Pancreas (tissue), 10 donors: Measurements from ENCODE around the gene RITA1. TPM values are rescaled to one million over a fixed set of nuclear protein-coding genes. Genes with fewer than 3 reads are reported as not detected.
"Not testable (repeated sequence)": the region's sequence is repeated elsewhere in the genome, so short reads cannot be mapped to it uniquely, and the experiment has no call there.

Experiments used
- ATAC-seq, 4 donors: fragments of 200-7000 bp; cut with Tn5 transposase; one replicate each; pipeline versions ENCODE4 v1.8.0 to v1.9.1; 2020; ENCODE audit warnings: mild to moderate bottlenecking in 4 of 4, moderate library complexity in 4 of 4
- DNase-seq, 6 donors: peaks; one replicate each; pipeline ENCODE4 v3.0.0-alpha.2; 2020
- FAIRE-seq: peaks from 2 replicates; lab custom pipeline; 2012; peaks lifted over from hg19 to GRCh38; lab: Jason Lieb, UNC
- H3K27ac ChIP-seq, 4 donors: fragments of 200-600 bp; sonication (generic); 1 replicate in 3 of 4; 2 replicates in 1 of 4; pipeline versions ENCODE4 v1.5.0 to v1.8.0; 2020
- H3K27me3 ChIP-seq, 4 donors: fragments of 200-600 bp; one replicate each; pipeline ENCODE4 v1.8.0; 2021
- H3K36me3 ChIP-seq, 3 donors: fragments of 200-600 bp; sonication (generic) in 1 of 3; one replicate each; pipeline versions ENCODE4 v1.5.0 to v1.8.0; 2020 to 2021
- H3K4me1 ChIP-seq, 3 donors: fragments of 200-600 bp; one replicate each; pipeline ENCODE4 v1.8.0; 2021
- H3K4me3 ChIP-seq, 4 donors: fragments of 200-600 bp; sonication (generic) in 2 of 4; one replicate each; pipeline versions ENCODE4 v1.5.0 to v1.8.0; 2020 to 2021
- H3K9me3 ChIP-seq, 4 donors: fragments of 200-600 bp; one replicate each; pipeline ENCODE4 v1.8.0; 2021
- WGBS, 2 donors: extraction: QIAGEN DNeasy Blood & Tissue Kit; methylation state at CpG; one replicate each; pipeline ENCODE4 v1.1.7; 2013; 5-methylcytosine and 5-hydroxymethylcytosine counted together
- intact Hi-C, 3 donors: fragments of 100-400 bp; cut with DNase I; formaldehyde crosslinking; loops; one replicate each; pipeline versions ENCODE4 v1.11.1 to v1.14.2; 2022
- polyA plus RNA-seq, 2 donors: library from polyadenylated mRNA; stranded (reverse); fragments of 200-250 nt; gene quantifications; one replicate each; pipeline ENCODE4 v1.2.3, GENCODE V29; 2013
- total RNA-seq, 6 donors: library from RNA; stranded (reverse); fragmentation: NEBNext Ultra II Directional in 4 of 6; extraction: Animal tissue kit (Norgen Biotek cat#: 25700) in 4 of 6; gene quantifications; one replicate each; pipeline versions ENCODE4 v1.2.1 to v1.2.4, GENCODE V29; 2021 to 2023
- TF ChIP-seq, protein P1 (sequence below), 4 donors: fragments of 200-600 bp; sonication (generic) in 3 of 4; IDR thresholded peaks; one replicate each; pipeline versions ENCODE4 v1.5.0 to v1.8.0; 2021; ENCODE audit warnings: antibody characterized with exemption in 4 of 4
- donor health status: healthy with polysubstance abuse.
- donor health status: DM: no; HTN: no; CAD: no; lungs with moderate emphysema.
- donor health status: DM: no; HTN: no; CAD: no.
- donor health status: control.
- donor health status: control.
- donor health status: Bipolar disorder and iron deficiency.
- donor health status: DM: yes; HTN: yes; CAD: no.
- donor health status: DM: no; HTN: no; CAD: no.
- donor health status: DM: no; HTN: no; CAD: no.
- donor health status: DM: yes; HTN: yes; CAD: no.

RITA1 gene
- total and polyA plus RNA-seq, 8 donors, result 4.8 to 8.9 (median 5.4) TPM

DNA sequence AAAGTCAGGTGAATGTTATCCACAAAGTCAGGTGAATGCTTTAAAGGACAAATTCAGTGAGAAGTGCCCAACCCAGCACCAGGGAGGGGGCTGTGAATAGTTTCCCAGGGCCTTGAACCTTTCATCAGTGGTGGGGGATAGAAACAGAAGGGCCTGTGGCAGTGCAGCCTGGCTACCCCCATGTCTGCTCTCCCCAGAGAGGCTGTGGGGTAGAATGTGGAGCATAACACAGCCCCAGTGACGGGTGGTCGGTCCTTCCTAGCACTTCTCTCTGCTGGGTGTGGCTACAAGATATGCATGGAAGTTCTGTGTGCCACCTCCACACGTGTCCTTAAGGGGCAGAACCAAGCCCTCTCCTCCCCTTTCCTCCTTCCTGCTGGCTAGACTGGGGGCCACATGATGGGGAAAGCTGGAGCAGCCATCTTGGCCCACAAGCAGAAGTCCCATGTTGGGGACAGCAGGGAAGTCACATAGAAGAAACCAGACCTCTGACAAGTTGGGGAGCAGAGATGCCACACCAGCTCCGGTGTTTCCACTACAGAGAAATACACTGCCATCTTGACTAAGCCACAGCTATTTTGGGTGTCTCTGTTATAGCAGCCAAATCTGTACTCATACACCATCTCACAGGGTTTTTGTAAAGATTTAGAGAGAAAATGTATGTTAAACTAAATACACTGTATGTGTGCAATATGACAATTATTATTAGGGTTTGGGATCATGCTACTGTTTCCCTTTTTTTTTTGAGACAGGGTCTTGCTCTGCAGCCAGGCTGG is 17.0 kb downstream of the RITA1 start:
- WGBS, 2 donors, result 92 to 95% methylated on average over 4 of the region's 4 CpGs
- intact Hi-C loops, result loop anchor here in 1 of 3 donors (10.0 kb wide), 1 partner anchor 52 kb away; no protein-coding TSS in a partner anchor
- Histone ChIP-seq H3K36me3 (no peaks in the 10 kb centered on the region), H3K27me3 (no peaks in the 10 kb centered on the region), H3K4me3 (no peak overlapping the region), H3K27ac (no peak overlapping the region), H3K4me1 (peaks cover 17 to 28% (median 17%) of the 10 kb centered on the region in 3 donors), H3K9me3 (no peaks in the 10 kb centered on the region)
- ATAC-seq (no peak), FAIRE-seq (no peak), DNase-seq (no peak)
- TF ChIP-seq, protein P1, sequence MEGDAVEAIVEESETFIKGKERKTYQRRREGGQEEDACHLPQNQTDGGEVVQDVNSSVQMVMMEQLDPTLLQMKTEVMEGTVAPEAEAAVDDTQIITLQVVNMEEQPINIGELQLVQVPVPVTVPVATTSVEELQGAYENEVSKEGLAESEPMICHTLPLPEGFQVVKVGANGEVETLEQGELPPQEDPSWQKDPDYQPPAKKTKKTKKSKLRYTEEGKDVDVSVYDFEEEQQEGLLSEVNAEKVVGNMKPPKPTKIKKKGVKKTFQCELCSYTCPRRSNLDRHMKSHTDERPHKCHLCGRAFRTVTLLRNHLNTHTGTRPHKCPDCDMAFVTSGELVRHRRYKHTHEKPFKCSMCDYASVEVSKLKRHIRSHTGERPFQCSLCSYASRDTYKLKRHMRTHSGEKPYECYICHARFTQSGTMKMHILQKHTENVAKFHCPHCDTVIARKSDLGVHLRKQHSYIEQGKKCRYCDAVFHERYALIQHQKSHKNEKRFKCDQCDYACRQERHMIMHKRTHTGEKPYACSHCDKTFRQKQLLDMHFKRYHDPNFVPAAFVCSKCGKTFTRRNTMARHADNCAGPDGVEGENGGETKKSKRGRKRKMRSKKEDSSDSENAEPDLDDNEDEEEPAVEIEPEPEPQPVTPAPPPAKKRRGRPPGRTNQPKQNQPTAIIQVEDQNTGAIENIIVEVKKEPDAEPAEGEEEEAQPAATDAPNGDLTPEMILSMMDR (IDR thresholded peaks at IDR 0.05), result no peak

GRCh38 chr12:113203852-113204760 is 18.6 kb downstream of the RITA1 start:
- Histone ChIP-seq H3K36me3 (no peaks in the 10 kb centered on the region), H3K27ac (no peak overlapping the region), H3K4me1 (peaks cover 17 to 28% (median 17%) of the 10 kb centered on the region in 3 donors), H3K27me3 (no peaks in the 10 kb centered on the region), H3K9me3 (no peaks in the 10 kb centered on the region), H3K4me3 (no peak overlapping the region)
- DNase-seq, result no peak
- FAIRE-seq, result no peak
- intact Hi-C loops, result loop anchor here in 1 of 3 donors (10.0 kb wide), 1 partner anchor 51 kb away; no protein-coding TSS in a partner anchor
- TF ChIP-seq, protein P1 (IDR thresholded peaks at IDR 0.05), result no peak
- ATAC-seq, result no peak
- WGBS, 2 donors, result 76 to 77% methylated on average over 8 of the region's 8 CpGs

GRCh38 chr12:113204804-113205203 is 19.3 kb downstream of the RITA1 start:
- intact Hi-C loops, result loop anchor here in 1 of 3 donors (10.0 kb wide), 1 partner anchor 50 kb away; no protein-coding TSS in a partner anchor
- Histone ChIP-seq H3K4me1 (peaks cover 16 to 26% (median 17%) of the 10 kb centered on the region in 3 donors), H3K27ac (no peak overlapping the region), H3K36me3 (no peaks in the 10 kb centered on the region), H3K4me3 (no peak overlapping the region), H3K9me3 (no peaks in the 10 kb centered on the region), H3K27me3 (no peaks in the 10 kb centered on the region)
- TF ChIP-seq, protein P1 (IDR thresholded peaks at IDR 0.05), result no peak
- no peak for DNase-seq
- no peak for FAIRE-seq
- no peak for ATAC-seq
- 60 to 65% methylated on average over 3 of the region's 3 CpGs for WGBS, 2 donors

DNA sequence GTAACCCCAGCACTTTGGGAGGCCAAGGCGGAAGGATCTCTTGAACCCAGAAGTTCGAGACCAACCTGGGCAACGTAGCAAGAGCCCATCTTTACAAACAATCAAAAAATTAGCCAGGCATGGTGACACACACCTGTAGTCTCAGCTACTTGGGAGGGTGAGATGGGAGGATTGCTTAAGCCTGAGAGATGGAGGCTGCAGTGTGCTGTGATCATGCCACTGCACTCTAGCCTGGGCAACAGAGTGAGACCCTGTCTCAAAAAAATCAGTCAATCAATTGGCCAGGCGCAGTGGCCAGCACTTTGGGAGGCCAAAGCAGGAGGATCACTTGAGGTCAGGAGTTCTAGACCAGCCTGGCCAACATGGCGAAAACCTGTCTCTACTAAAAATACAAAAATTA is 21.3 kb downstream of the RITA1 start:
- H3K27ac ChIP-seq, result peak overlapping the region in 2 of 4 donors; percentile 25 to 44
- not testable (repeated sequence) for H3K36me3 ChIP-seq, H3K27me3 ChIP-seq, H3K4me1 ChIP-seq, H3K9me3 ChIP-seq, FAIRE-seq, DNase-seq, H3K4me3 ChIP-seq, ATAC-seq
- intact Hi-C loops, result loop anchor here in 1 of 3 donors (10.0 kb wide), 1 partner anchor 48 kb away; no protein-coding TSS in a partner anchor
- WGBS, 2 donors, result 96% methylated on average over 5 of the region's 5 CpGs

GRCh38 chr12:113207613-113208040 is 22.1 kb downstream of the RITA1 start:
- no peak overlapping the region for H3K27ac ChIP-seq
- FAIRE-seq (no peak), ATAC-seq (no peak), DNase-seq (no peak)
- H3K4me3 ChIP-seq, result no peak overlapping the region
- H3K4me1 ChIP-seq, result peaks cover 0 to 6% (median 0%) of the 10 kb centered on the region in 3 donors
- TF ChIP-seq, protein P1 (IDR thresholded peaks at IDR 0.05), result no peak
- intact Hi-C loops, result loop anchor here in 1 of 3 donors (10.0 kb wide), 1 partner anchor 47 kb away; no protein-coding TSS in a partner anchor
- H3K9me3 ChIP-seq, result no peaks in the 10 kb centered on the region
- H3K36me3 ChIP-seq, result no peaks in the 10 kb centered on the region
- no peaks in the 10 kb centered on the region for H3K27me3 ChIP-seq
- 81 to 82% methylated on average over 6 of the region's 6 CpGs for WGBS, 2 donors
